Cardiac fibroblast (primary cell): Measurements from ENCODE around the gene FRMD5.
"Not testable (repeated sequence)": the region's sequence is repeated elsewhere in the genome, so short reads cannot be mapped to it uniquely, and the experiment has no call there.

Experiments
- DNase-seq, 2 donors: peaks; one replicate each; pipeline versions ENCODE4 v3.0.0 to v3.0.0-alpha.2; 2010; ENCODE audit warnings: low read depth in 2 of 2
- H3K4me3 ChIP-seq, 2 donors: replicated peaks in 1 of 2; 1 replicate in 1 of 2; 2 replicates in 1 of 2; pipeline ENCODE4 v1.5.1; 2011; ENCODE audit warnings: low read depth in 2 of 2, low read length in 2 of 2, mild to moderate bottlenecking in 2 of 2, moderate library complexity in 1 of 2
- TF ChIP-seq, protein P1 (sequence below): IDR thresholded peaks from one replicate; pipeline ENCODE4 v1.5.1; 2011; ENCODE audit warnings: low read depth, mild to moderate bottlenecking, low read length, inconsistent platforms

The FRMD5 gene

DNA sequence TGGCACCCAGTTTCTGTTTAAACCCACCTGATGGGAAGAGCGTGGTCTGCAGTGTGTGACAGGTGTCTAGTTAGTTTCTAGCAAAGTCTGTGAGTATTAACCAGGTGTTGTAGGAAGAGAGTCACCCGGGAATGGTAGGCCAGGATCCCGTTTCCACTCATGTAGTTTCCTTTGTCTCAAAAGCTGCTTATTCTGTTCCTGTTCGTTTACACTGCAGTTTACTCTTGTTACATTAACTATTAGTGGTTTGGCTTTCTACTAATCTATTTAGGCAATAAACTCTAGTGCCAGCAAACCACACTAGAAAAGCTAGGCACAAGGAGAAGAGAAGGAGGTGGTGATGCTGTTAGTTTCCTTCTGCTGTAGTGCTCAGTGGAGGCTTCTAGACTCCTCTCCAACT lies 335.5 kb downstream of the FRMD5 start:
- TF ChIP-seq, protein P1, sequence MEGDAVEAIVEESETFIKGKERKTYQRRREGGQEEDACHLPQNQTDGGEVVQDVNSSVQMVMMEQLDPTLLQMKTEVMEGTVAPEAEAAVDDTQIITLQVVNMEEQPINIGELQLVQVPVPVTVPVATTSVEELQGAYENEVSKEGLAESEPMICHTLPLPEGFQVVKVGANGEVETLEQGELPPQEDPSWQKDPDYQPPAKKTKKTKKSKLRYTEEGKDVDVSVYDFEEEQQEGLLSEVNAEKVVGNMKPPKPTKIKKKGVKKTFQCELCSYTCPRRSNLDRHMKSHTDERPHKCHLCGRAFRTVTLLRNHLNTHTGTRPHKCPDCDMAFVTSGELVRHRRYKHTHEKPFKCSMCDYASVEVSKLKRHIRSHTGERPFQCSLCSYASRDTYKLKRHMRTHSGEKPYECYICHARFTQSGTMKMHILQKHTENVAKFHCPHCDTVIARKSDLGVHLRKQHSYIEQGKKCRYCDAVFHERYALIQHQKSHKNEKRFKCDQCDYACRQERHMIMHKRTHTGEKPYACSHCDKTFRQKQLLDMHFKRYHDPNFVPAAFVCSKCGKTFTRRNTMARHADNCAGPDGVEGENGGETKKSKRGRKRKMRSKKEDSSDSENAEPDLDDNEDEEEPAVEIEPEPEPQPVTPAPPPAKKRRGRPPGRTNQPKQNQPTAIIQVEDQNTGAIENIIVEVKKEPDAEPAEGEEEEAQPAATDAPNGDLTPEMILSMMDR: no peak
- no peak overlapping the region for H3K4me3 ChIP-seq
- DNase-seq: no peak

DNA sequence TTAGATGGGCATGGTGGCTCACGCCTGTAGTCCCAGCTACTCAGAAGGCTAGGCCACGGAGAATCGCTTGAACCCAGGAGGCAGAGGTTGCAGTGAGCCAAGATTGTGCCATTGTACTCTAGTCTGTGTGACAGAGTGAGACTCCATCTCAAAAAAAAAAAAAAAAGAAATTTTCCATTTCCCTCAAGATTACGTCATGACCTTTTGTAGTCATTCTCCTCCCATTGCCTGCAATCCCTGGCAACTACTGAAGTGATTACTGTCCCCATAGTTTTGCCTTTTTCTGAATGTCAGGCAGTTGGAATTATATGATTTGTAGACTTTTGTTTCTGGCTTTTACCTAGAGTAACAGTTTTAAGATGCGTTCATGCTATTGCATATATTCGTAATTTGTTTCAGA lies 340.3 kb downstream of the FRMD5 start:
- DNase-seq: peak; percentile 43 to 52
- no peak overlapping the region for H3K4me3 ChIP-seq
- TF ChIP-seq, protein P1: no peak

DNA sequence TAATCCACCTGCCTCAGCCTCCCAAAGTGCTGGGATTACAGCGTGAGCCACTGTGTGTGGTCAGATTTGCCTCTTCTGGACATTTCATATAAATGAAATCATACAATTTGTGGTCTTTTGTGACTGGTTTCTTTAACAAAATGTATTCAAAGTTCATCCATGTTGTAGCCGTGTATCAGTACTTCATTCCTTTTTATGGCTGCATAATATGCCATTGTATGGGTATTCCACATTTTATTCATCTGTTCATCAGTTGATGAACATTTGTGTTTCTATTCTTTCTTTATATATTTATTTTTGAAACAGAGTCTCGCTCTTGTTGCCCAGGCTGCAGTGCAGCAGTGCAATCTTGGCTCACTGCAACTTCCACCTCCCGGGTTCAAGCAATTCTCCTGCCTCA lies 342.5 kb downstream of the FRMD5 start:
- TF ChIP-seq, protein P1: no peak
- no peak overlapping the region for H3K4me3 ChIP-seq
- no peak for DNase-seq

DNA sequence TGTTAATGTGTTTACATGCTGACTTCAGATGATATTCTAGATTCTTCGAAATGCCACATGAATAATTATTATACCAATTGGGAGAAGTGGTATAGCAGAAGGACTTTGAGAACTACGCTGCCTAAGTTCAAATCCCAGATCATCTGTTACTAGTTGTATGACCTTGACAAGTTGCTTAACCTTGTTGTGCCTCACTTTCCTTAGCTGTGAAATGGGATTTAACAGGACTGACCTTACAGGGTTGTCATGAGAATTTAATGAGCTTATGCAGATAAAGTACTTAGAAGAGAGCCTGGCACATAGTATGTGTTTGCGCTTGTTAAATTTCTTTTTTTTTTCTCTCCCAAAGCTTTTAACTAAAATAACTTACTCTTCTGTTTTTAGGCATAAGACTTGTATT lies 343.8 kb downstream of the FRMD5 start:
- no peak overlapping the region for H3K4me3 ChIP-seq
- TF ChIP-seq, protein P1: no peak
- no peak for DNase-seq

DNA sequence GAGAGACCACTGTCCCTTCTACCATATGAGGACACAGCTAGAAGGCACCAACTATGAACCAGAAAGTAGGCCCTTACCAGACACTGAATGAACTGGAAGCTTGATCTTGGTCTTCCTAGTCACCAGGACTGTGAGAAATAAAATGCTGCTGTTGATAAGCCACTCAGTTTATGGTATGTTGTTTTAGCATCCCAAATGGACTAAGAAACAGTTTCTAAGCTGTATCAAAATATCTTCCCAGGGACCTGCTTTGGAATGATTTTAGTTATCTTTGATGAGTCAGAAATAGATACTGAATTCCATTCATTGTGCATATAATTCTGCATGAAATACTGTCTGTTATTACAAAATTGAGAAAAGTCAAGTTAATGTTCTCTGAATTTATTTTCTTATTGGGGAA lies 349.6 kb downstream of the FRMD5 start:
- peak in 1 of 2 donors; percentile 2 for DNase-seq
- TF ChIP-seq, protein P1: no peak
- no peak overlapping the region for H3K4me3 ChIP-seq

DNA sequence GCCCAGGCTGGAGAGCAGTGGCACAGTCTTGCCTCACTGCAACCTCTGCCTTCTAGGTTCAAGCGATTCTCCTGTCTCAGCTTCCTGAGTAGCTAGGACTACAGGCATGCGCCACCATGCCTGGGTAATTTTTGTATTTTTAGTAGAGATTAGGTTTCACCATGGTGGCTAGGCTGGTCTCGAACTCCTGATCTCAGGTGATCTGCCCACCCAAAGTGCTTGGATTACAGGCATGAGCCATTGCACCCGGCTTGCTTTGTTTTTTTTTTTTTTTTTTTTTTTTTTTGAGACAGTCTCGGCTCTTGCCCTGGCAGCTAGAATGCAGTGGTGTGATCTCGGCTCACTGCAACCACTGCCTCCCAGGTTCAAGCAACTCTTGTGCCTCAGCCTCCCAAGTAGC lies 362.6 kb downstream of the FRMD5 start:
- DNase-seq, H3K4me3 ChIP-seq: not testable (repeated sequence)

DNA sequence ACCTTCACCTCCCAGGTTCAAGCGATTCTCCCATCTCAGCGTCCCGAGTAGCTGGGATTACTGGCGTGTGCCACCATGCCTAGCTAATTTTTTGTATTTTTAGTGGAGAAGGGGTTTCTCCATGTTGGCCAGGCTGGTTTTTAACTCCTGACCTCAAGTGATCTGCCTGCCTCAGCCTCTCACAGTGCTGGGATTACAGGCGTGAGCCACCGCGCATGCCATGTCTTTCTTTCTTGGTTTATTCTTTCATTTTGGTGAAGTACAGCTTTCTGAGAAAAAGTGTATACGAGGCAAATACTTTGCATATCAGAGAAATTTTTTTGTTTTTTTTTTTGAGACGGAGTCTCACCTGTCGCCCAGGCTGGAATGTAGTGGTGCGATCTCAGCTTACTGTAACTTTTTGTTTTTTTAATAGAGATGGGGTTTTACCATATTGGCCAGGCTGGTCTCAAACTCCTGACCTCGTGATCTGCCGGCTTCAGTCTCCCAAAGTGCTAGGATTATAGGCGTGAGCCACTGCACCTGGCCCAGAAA lies 363.5 kb downstream of the FRMD5 start:
- DNase-seq, H3K4me3 ChIP-seq: not testable (repeated sequence)

DNA sequence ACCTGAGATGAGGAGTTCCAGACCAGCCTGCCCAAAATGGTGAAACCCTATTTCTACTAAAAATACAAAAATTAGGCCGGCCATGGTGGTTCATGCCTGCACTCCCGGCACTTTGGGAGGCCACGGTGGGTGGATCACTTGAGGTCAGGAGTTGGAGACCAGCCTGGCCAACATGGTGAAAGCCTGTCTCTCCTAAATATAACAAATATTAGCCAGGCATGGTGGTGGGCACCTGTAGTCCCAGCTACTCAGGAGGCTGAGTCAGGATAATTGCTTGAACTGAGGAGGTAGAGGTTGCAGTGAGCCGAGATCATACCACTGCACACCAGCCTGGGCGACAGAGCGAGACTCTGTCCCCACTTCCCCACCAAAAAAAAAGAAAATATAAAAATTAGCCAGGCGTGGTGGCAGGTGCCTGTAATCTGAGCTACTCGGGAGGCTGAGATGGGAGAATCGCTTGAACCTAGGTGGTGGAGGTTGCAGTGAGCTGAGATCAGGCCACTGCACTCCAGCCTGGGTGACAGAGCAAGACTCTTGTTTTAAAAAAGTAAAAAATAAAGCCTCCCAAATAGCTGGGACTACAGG lies 364.3 kb downstream of the FRMD5 start:
- H3K4me3 ChIP-seq, DNase-seq: not testable (repeated sequence)

DNA sequence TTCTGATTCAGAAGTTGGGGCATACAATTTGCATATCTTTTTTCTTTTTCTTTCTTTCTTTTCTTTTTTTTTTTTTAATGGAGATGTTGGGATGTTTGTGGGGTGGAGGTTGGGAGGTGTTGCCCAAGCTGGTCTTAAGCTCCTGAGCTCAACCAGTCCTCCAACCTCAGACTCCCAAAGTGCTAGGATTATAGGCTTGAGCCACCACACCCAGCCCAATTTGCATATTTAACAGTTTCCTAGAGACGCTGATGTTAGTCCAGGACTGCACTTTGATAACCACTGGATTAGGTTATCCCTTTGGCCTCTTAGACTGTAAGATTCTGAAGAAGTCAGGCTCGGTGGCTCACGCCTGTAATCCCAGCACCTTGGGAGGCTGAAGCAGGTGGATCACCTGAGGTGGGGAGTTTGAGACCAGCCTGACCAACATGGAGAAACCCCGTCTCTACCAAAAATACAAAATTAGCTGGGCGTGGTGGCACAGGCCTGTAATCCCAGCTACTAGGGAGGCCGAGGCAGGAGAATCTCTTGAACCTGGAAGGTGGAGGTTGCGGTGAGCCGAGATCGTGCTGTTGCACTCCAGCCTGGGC lies 365.0 kb downstream of the FRMD5 start:
- not testable (repeated sequence) for DNase-seq, H3K4me3 ChIP-seq
